Upper lobe of left lung (tissue), 6 donors: ENCODE measurements around the gene ATAD2B. TPM values are rescaled to one million over a fixed set of nuclear protein-coding genes. Genes with fewer than 3 reads are reported as not detected.

Source experiments
- ATAC-seq, 2 donors: fragments of 200-7000 bp; cut with Tn5 transposase; one replicate each; pipeline ENCODE4 v1.9.1; 2022; ENCODE audit warnings: mild to moderate bottlenecking in 2 of 2, moderate library complexity in 2 of 2; ENCODE audit not compliant: low FRiP score in 2 of 2
- DNase-seq, 2 donors: peaks; one replicate each; pipeline ENCODE4 v3.0.0-alpha.2; 2019 to 2020
- H3K27ac ChIP-seq, 4 donors: fragments of 200-600 bp; sonication (generic); one replicate each; pipeline ENCODE4 v1.5.1; 2016 to 2019
- H3K27me3 ChIP-seq, 4 donors: fragments of 200-600 bp; sonication (generic); one replicate each; pipeline ENCODE4 v1.5.1; 2017 to 2019
- H3K36me3 ChIP-seq, 4 donors: fragments of 200-600 bp; sonication (generic); one replicate each; pipeline ENCODE4 v1.5.1; 2016 to 2019
- H3K4me1 ChIP-seq, 4 donors: fragments of 200-600 bp; sonication (generic); one replicate each; pipeline ENCODE4 v1.5.1; 2018 to 2019
- H3K4me3 ChIP-seq, 4 donors: fragments of 200-600 bp; sonication (generic); one replicate each; pipeline ENCODE4 v1.5.1; 2017 to 2019; ENCODE audit warnings: mild to moderate bottlenecking in 2 of 4, moderate library complexity in 1 of 4
- H3K9me3 ChIP-seq, 4 donors: fragments of 200-600 bp; sonication (generic); one replicate each; pipeline ENCODE4 v1.5.1; 2018 to 2019
- EP300 ChIP-seq, 4 donors: sonication (generic); formaldehyde crosslinking; IDR thresholded peaks; one replicate each; pipeline ENCODE4 v1.5.1; 2017; ENCODE audit warnings: antibody characterized with exemption in 4 of 4, control low read depth in 2 of 4
- POLR2A ChIP-seq, 4 donors: fragments of 450-650 bp; IDR thresholded peaks; one replicate each; pipeline ENCODE4 v1.5.1; 2016 to 2017; ENCODE audit warnings: antibody characterized with exemption in 4 of 4, mild to moderate bottlenecking in 2 of 4
- POLR2AphosphoS5 ChIP-seq, 2 donors: sonication (generic); formaldehyde crosslinking; IDR thresholded peaks; one replicate each; pipeline ENCODE4 v1.5.1; 2017; ENCODE audit warnings: antibody characterized with exemption in 2 of 2
- WGBS, 2 donors: methylation state at CpG; one replicate each; pipeline ENCODE4 v1.1.5; 2017 to 2018; 5-methylcytosine and 5-hydroxymethylcytosine counted together
- total RNA-seq, 6 donors: library from RNA; depleted of rRNA in 4 of 6; stranded (reverse); fragments of >200 nt in 4 of 6; gene quantifications; one replicate each; pipeline versions ENCODE4 v1.1.0 to v1.2.1, GENCODE V29; 2016 to 2021
- TF ChIP-seq, protein P1 (sequence below), 6 experiments: fragments of 450-650 bp in 4 of 6; fragments of 200-600 bp in 2 of 6; sonication (generic) in 2 of 6; IDR thresholded peaks; one replicate each; pipeline ENCODE4 v1.5.1; 2016 to 2019; ENCODE audit warnings: antibody characterized with exemption in 6 of 6
- donor health status: DM: no; HTN: no; CAD: no; lungs with moderate emphysema.
- donor health status: DM: no; HTN: yes; CAD: no; lungs with severe emphysema.

ATAD2B gene
- total RNA-seq, 6 donors from 2014 or later = 17.8 to 51.3 (median 25.3) TPM

DNA sequence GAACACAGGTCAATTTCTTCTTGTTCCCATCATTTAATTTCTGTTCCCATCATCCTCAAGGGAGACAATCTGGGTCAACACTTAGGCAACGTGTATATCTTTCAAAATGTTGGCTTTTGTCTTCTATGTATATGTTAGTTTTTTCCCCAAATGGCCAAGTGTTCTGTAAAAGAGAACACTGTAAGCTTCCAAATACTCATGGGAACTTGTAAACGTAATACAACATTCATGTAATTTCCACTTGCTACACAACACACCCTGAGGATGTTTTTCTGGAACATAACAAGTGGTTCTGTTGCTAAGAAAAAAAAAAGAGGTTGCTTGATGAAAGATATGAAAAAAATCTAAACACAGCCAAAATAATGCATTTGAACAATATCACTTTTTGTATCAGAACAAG is 149.1 kb downstream of the ATAD2B start:
- ATAC-seq (no peak), DNase-seq (no peak)
- Histone ChIP-seq H3K4me1 (no peaks in the 10 kb centered on the region), H3K36me3 (peaks cover 0 to 56% (median 4%) of the 10 kb centered on the region in 4 donors), H3K27ac (no peak overlapping the region), H3K4me3 (no peak overlapping the region), H3K9me3 (no peaks in the 10 kb centered on the region), H3K27me3 (no peaks in the 10 kb centered on the region)
- TF ChIP-seq POLR2AphosphoS5 (IDR thresholded peaks at IDR 0.05) (no peak), POLR2A (IDR thresholded peaks at IDR 0.05) (no peak), EP300 (IDR thresholded peaks at IDR 0.05) (no peak)
- TF ChIP-seq, protein P1, sequence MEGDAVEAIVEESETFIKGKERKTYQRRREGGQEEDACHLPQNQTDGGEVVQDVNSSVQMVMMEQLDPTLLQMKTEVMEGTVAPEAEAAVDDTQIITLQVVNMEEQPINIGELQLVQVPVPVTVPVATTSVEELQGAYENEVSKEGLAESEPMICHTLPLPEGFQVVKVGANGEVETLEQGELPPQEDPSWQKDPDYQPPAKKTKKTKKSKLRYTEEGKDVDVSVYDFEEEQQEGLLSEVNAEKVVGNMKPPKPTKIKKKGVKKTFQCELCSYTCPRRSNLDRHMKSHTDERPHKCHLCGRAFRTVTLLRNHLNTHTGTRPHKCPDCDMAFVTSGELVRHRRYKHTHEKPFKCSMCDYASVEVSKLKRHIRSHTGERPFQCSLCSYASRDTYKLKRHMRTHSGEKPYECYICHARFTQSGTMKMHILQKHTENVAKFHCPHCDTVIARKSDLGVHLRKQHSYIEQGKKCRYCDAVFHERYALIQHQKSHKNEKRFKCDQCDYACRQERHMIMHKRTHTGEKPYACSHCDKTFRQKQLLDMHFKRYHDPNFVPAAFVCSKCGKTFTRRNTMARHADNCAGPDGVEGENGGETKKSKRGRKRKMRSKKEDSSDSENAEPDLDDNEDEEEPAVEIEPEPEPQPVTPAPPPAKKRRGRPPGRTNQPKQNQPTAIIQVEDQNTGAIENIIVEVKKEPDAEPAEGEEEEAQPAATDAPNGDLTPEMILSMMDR (IDR thresholded peaks at IDR 0.05) = no peak
- 77 to 90% methylated on average over 2 of the region's 2 CpGs for WGBS, 2 donors

- Histone ChIP-seq H3K4me3 (no peak overlapping the region), H3K27ac (no peak overlapping the region), H3K4me1 (no peaks in the 10 kb centered on the region), H3K27me3 (no peaks in the 10 kb centered on the region), H3K9me3 (no peaks in the 10 kb centered on the region), H3K36me3 (peaks cover 0 to 55% (median 4%) of the 10 kb centered on the region in 4 donors)
- ATAC-seq (no peak), DNase-seq (no peak)
- TF ChIP-seq EP300 (IDR thresholded peaks at IDR 0.05) (no peak), POLR2AphosphoS5 (IDR thresholded peaks at IDR 0.05) (no peak), POLR2A (IDR thresholded peaks at IDR 0.05) (no peak)
- TF ChIP-seq, protein P1 (IDR thresholded peaks at IDR 0.05) = no peak
- WGBS, 2 donors = 96 to 99% methylated on average over 6 of the region's 6 CpGs
Observed at GRCh38 chr2:23776021-23776420, 150.9 kb downstream of the ATAD2B start.

- Histone ChIP-seq H3K4me3 (no peak overlapping the region), H3K27ac (no peak overlapping the region), H3K9me3 (no peaks in the 10 kb centered on the region), H3K4me1 (no peaks in the 10 kb centered on the region), H3K36me3 (peaks cover 0 to 39% (median 2%) of the 10 kb centered on the region in 4 donors), H3K27me3 (no peaks in the 10 kb centered on the region)
- ATAC-seq (no peak), DNase-seq (no peak)
- TF ChIP-seq POLR2A (IDR thresholded peaks at IDR 0.05) (no peak), EP300 (IDR thresholded peaks at IDR 0.05) (no peak), POLR2AphosphoS5 (IDR thresholded peaks at IDR 0.05) (no peak)
- TF ChIP-seq, protein P1 (IDR thresholded peaks at IDR 0.05) = no peak
- 95 to 97% methylated on average over 7 of the region's 7 CpGs for WGBS, 2 donors
Observed at GRCh38 chr2:23772684-23773083, 154.2 kb downstream of the ATAD2B start.

DNA sequence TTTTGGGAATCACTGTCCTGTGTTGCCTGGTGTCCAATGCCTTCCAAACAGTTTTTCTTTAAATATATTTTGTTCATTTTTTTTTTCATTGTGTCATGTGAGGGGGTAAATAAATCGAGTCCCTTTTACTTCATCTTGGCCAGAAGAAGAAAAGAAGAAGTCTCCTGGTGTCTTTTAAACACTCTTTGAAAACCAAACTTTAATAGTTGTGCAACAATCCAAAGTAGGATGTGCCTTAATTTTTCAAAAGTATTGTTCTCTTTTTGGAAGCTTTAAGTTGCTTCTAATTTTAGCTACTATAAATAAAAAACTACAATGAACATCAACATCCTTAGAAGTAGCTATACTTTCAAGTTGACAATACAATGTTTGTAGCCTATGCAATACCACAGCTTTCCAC is 154.9 kb downstream of the ATAD2B start:
- H3K4me3 ChIP-seq = no peak overlapping the region
- H3K4me1 ChIP-seq = no peaks in the 10 kb centered on the region
- ATAC-seq (no peak), DNase-seq (no peak)
- TF ChIP-seq EP300 (IDR thresholded peaks at IDR 0.05) (no peak), POLR2A (IDR thresholded peaks at IDR 0.05) (no peak), POLR2AphosphoS5 (IDR thresholded peaks at IDR 0.05) (no peak)
- TF ChIP-seq, protein P1 (IDR thresholded peaks at IDR 0.05) = no peak
- no peaks in the 10 kb centered on the region for H3K27me3 ChIP-seq
- H3K27ac ChIP-seq = no peak overlapping the region
- WGBS, 2 donors = 65 to 78% methylated on average over 1 of the region's 1 CpG
- peaks cover 0 to 38% (median 2%) of the 10 kb centered on the region in 4 donors for H3K36me3 ChIP-seq
- no peaks in the 10 kb centered on the region for H3K9me3 ChIP-seq

DNA sequence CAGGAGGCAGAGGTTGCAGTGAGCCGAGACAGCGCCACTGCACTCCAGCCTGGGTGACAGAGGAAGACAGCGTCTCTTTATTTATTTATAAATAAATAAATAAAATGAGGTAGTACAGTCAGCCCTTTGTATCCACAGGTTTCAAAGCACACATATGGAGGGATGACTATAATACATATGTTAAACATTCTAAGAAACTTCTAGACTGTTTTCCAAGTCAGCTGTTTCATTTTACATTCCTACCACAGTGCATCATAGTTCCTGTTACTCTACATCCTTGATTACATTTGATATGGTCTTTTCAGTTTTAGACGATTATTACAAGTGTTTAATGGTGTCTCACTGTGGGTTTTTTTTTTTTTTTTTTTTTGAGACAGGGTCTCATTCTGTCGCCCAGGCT is 157.6 kb downstream of the ATAD2B start:
- ATAC-seq (no peak), DNase-seq (no peak)
- peaks cover 0 to 22% (median 2%) of the 10 kb centered on the region in 4 donors for H3K36me3 ChIP-seq
- H3K4me1 ChIP-seq = no peaks in the 10 kb centered on the region
- WGBS, 2 donors = 92 to 99% methylated on average over 5 of the region's 5 CpGs
- H3K9me3 ChIP-seq = no peaks in the 10 kb centered on the region
- no peak overlapping the region for H3K27ac ChIP-seq
- no peak for TF ChIP-seq EP300 (IDR thresholded peaks at IDR 0.05)
- TF ChIP-seq, protein P1 (IDR thresholded peaks at IDR 0.05) = no peak
- no peak for TF ChIP-seq POLR2AphosphoS5 (IDR thresholded peaks at IDR 0.05)
- no peak for TF ChIP-seq POLR2A (IDR thresholded peaks at IDR 0.05)
- H3K27me3 ChIP-seq = no peaks in the 10 kb centered on the region
- no peak overlapping the region for H3K4me3 ChIP-seq
